ENCODE data around the gene GLT8D2. TPM values are rescaled to one million over a fixed set of nuclear protein-coding genes. Genes with fewer than 3 reads are reported as not detected.

The GLT8D2 gene
- total and polyA plus RNA-seq, 10 donors = 0.20 to 1.2 (median 0.67) TPM; not detected in 3

DNA sequence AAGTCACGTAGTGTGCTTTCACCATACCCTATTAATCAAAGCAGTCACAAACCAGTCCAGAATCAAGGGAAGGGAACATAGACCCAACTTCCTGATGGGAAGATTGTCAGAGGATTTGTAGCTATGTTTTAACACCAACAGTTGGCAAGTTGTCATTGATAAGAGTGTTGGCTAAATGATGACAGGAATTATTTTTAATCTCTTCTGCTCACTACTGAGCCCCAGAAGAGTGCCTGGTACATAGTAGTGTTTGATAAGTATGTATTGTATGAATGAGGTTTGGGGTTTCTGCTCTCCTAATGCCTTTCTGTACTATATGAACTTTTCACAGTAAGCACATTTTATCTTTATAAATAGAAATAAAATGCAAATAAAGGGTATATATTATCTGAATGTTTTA lies 29.0 kb upstream of the GLT8D2 start:
- WGBS, 5 donors = 82 to 100% (median 90%) methylated on average over 1 of the region's 1 CpG
- no peaks in the 10 kb centered on the region for H3K27me3 ChIP-seq (replicated peaks in 1 of 7)
- no peak overlapping the region for H3K4me3 ChIP-seq
- no peaks in the 10 kb centered on the region for H3K9me3 ChIP-seq
- DNase-seq = no peak
- peaks cover 0 to 76% (median 25%) of the 10 kb centered on the region in 6 donors for H3K36me3 ChIP-seq
- peaks cover 0 to 18% (median 0%) of the 10 kb centered on the region in 6 donors for H3K4me1 ChIP-seq
- TF ChIP-seq POLR2A (IDR thresholded peaks at IDR 0.05) (no peak), POLR2AphosphoS5 (IDR thresholded peaks at IDR 0.05) (no peak)
- TF ChIP-seq, protein P1, sequence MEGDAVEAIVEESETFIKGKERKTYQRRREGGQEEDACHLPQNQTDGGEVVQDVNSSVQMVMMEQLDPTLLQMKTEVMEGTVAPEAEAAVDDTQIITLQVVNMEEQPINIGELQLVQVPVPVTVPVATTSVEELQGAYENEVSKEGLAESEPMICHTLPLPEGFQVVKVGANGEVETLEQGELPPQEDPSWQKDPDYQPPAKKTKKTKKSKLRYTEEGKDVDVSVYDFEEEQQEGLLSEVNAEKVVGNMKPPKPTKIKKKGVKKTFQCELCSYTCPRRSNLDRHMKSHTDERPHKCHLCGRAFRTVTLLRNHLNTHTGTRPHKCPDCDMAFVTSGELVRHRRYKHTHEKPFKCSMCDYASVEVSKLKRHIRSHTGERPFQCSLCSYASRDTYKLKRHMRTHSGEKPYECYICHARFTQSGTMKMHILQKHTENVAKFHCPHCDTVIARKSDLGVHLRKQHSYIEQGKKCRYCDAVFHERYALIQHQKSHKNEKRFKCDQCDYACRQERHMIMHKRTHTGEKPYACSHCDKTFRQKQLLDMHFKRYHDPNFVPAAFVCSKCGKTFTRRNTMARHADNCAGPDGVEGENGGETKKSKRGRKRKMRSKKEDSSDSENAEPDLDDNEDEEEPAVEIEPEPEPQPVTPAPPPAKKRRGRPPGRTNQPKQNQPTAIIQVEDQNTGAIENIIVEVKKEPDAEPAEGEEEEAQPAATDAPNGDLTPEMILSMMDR (IDR thresholded peaks at IDR 0.05 in 8 of 11, conservative IDR thresholded peaks at IDR 0.05 in 3 of 11) = no peak
- intact Hi-C loops (cut with DNase I; ENCODE audit: low total_unique reads) = no loop called here
- no peak overlapping the region for H3K27ac ChIP-seq

DNA sequence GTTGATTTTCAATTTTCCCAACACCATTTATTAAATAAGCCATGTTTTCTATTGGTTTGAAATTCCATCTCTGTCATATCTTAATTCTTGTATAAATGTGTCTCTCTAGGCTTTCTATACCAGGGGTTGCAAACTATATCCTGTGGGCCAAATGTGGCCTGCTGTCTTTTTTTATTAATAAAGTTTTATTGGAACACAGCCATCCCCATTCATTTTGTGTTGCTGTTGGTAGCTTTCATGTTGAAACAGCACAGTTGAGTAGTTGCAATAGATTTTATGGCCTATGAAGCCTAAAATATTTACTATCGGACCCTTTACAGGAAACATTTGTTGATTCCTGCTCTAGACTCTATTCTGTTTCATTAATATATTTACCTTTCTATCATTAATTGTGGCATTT lies 23.7 kb upstream of the GLT8D2 start:
- 90 to 100% (median 95%) methylated on average over 1 of the region's 1 CpG for WGBS, 5 donors
- peaks cover 0 to 15% (median under 1%) of the 10 kb centered on the region in 6 donors for H3K4me1 ChIP-seq

DNA sequence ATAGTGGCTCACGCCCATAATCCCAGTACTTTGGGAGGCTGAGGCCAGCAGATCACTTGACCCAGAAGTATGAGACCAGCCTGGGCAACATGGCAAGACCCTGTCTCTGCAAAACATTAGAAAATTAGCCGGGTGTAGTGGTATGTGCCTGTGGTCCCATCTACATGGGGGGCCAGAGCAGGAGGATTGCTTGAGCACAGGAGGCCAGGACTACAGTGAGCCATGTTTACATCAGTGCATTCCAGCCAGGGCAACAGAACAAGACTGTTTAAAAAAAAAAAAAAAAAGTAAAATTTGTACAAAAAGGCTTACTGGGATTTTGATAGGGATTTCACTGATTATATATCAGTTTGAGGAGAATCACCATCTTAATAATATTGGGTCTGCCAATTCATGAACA lies 22.1 kb upstream of the GLT8D2 start:
- DNase-seq = no peak
- intact Hi-C loops (cut with DNase I; ENCODE audit: low total_unique reads) = no loop called here
- no peak overlapping the region for H3K4me3 ChIP-seq
- peaks cover 0 to 30% (median 2%) of the 10 kb centered on the region in 6 donors for H3K4me1 ChIP-seq
- no peak overlapping the region for H3K27ac ChIP-seq
- 93 to 97% (median 95%) methylated on average over 2 of the region's 2 CpGs for WGBS, 5 donors
- no peaks in the 10 kb centered on the region for H3K27me3 ChIP-seq (replicated peaks in 1 of 7)
- peaks cover 0 to 74% (median 25%) of the 10 kb centered on the region in 6 donors for H3K36me3 ChIP-seq
- TF ChIP-seq, protein P1 (IDR thresholded peaks at IDR 0.05 in 8 of 11, conservative IDR thresholded peaks at IDR 0.05 in 3 of 11) = no peak
- TF ChIP-seq POLR2A (IDR thresholded peaks at IDR 0.05) = no peak
- H3K9me3 ChIP-seq = no peaks in the 10 kb centered on the region

More for the DNA sequence above, 23.7 kb upstream of the GLT8D2 start:
- TF ChIP-seq POLR2A (IDR thresholded peaks at IDR 0.05) (no peak), POLR2AphosphoS5 (IDR thresholded peaks at IDR 0.05) (no peak)
- TF ChIP-seq, protein P1 (IDR thresholded peaks at IDR 0.05 in 8 of 11, conservative IDR thresholded peaks at IDR 0.05 in 3 of 11) = no peak
- Histone ChIP-seq H3K9me3 (no peaks in the 10 kb centered on the region), H3K36me3 (peaks cover 0 to 76% (median 20%) of the 10 kb centered on the region in 6 donors), H3K27ac (no peak overlapping the region), H3K27me3 (replicated peaks in 1 of 7) (no peaks in the 10 kb centered on the region), H3K4me3 (no peak overlapping the region)
- intact Hi-C loops (cut with DNase I; ENCODE audit: low total_unique reads) = no loop called here
- no peak for DNase-seq

DNA sequence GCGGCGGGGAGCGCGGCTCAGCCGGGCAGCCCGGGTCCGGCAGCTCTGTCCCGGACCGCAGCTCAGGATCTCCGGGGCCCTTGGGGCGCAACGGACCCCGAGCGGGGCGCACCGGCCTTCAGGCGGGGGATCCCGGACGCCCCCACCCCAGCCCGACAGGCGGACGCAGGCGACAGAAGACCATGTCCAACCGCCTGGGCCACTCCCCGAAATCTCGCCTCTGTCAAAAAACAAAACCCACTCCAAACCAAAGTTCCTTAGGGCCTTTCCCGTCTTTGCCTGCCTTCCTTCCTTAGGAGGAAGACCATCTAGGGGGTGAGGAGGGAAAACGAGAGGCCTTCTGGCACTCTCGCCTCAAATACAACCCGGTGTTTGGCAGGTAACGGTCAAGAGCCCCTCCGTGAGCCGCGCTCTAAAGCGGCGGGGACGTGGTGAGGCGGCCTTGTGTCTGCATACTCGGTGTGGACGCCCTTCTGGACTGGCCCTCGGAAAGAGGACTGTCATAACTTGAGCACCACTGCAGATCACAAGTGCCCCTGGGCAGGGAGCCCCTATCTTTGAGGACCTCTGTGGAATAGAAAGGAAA lies 14.9 kb upstream of the GLT8D2 start:
- DNase-seq = peak; percentile 78
- H3K4me3 ChIP-seq = peak overlapping the region; percentile 73 to 97 (median 92)
- H3K4me1 ChIP-seq = peaks cover 14 to 58% (median 27%) of the 10 kb centered on the region in 6 donors
- H3K27me3 ChIP-seq (replicated peaks in 1 of 7) = no peaks in the 10 kb centered on the region
- WGBS, 5 donors = 0 to 2% (median 1%) methylated on average over 20 to 41 of the region's 41 CpGs
- H3K27ac ChIP-seq = peak overlapping the region; percentile 74 to 92 (median 85)
- no peak for TF ChIP-seq POLR2A (IDR thresholded peaks at IDR 0.05)
- TF ChIP-seq, protein P1 (IDR thresholded peaks at IDR 0.05 in 8 of 11, conservative IDR thresholded peaks at IDR 0.05 in 3 of 11) = no peak
- TF ChIP-seq POLR2AphosphoS5 (IDR thresholded peaks at IDR 0.05) = no peak
- H3K36me3 ChIP-seq = peaks cover 0 to 35% (median 13%) of the 10 kb centered on the region in 6 donors
- intact Hi-C loops (cut with DNase I; ENCODE audit: low total_unique reads) = no loop called here
- no peaks in the 10 kb centered on the region for H3K9me3 ChIP-seq
